K562 (cell line): ENCODE results near the gene ZSCAN2. TPM values are rescaled to one million over a fixed set of nuclear protein-coding genes. Genes with fewer than 3 reads are reported as not detected.
A peak's percentile ranks its signal among the peaks of the same experiment; 100 is the strongest.

Source experiments
- ASH1L ChIP-seq: fragments of 450-650 bp; IDR thresholded peaks from 2 replicates; pipeline ENCODE4 v1.6.1; 2018; ENCODE audit warnings: borderline replicate concordance, mild to moderate bottlenecking, low read depth; ENCODE audit not compliant: partially characterized antibody
- CAMTA2 ChIP-seq: fragments of 250-450 bp; sonication (Bioruptor Pico); conservative IDR thresholded peaks from 2 replicates; pipeline ENCODE4 v1.5.1; 2022
- DNMT1 ChIP-seq: fragments of 450-650 bp; IDR thresholded peaks from 2 replicates; pipeline ENCODE4 v1.6.1; 2016; ENCODE audit warnings: antibody characterized with exemption, mild to moderate bottlenecking
- HCFC1 ChIP-seq: IDR thresholded peaks from 2 replicates; pipeline ENCODE4 v1.6.1; 2012; ENCODE audit warnings: low read depth, low read length, improper control_type of control experiment
- ILK ChIP-seq: fragments of 450-650 bp; IDR thresholded peaks from 2 replicates; pipeline ENCODE4 v1.6.1; 2016; ENCODE audit warnings: missing genetic modification characterization, low read depth, mild to moderate bottlenecking, missing compliant biosample characterization, moderate library complexity, borderline replicate concordance
- JUNB ChIP-seq: fragments of 450-650 bp; formaldehyde crosslinking; conservative IDR thresholded peaks from 2 replicates; pipeline ENCODE4 v1.4.0; 2020; ENCODE audit warnings: mild to moderate bottlenecking
- JUND ChIP-seq, 2 experiments: IDR thresholded peaks; 2 replicates in 1 of 2; 3 replicates in 1 of 2; pipeline ENCODE4 v1.6.1; 2011; ENCODE audit warnings: borderline replicate concordance in 2 of 2, low read depth in 2 of 2, low read length in 2 of 2, improper control_type of control experiment in 1 of 2, missing biosample characterization in 1 of 2, missing genetic modification characterization in 1 of 2, missing genetic modification reagents in 1 of 2
- KDM2B ChIP-seq: fragments of 250-450 bp; sonication (Bioruptor Pico); IDR thresholded peaks from 2 replicates; pipeline ENCODE4 v1.8.0; 2021; ENCODE audit warnings: mild to moderate bottlenecking, moderate library complexity
- KDM4B ChIP-seq, 2 experiments: fragments of 450-650 bp in 1 of 2; sonication (generic) in 1 of 2; IDR thresholded peaks; 2 replicates each; pipeline ENCODE4 v1.6.1; 2016 to 2017; ENCODE audit warnings: borderline replicate concordance in 2 of 2, antibody characterized with exemption in 1 of 2, low read depth in 1 of 2, mild to moderate bottlenecking in 1 of 2
- KDM5B ChIP-seq: fragments of 200-600 bp; sonication (generic); IDR thresholded peaks from 2 replicates; pipeline ENCODE4 v1.6.1; 2012; ENCODE audit warnings: low read depth, mild to moderate bottlenecking, moderate library complexity, low read length, control low read depth, inconsistent platforms; ENCODE audit not compliant: insufficient replicate concordance
- L3MBTL2 ChIP-seq: fragments of 450-650 bp; IDR thresholded peaks from 2 replicates; pipeline ENCODE4 v1.6.1; 2016; ENCODE audit warnings: mild to moderate bottlenecking, moderate library complexity
- MLX ChIP-seq, 2 experiments: fragments of 450-650 bp in 1 of 2; sonication (generic) in 1 of 2; formaldehyde crosslinking; conservative IDR thresholded peaks; 2 replicates each; pipeline versions ENCODE4 v1.4.0 to v1.8.1; 2020 to 2022; ENCODE audit warnings: mild to moderate bottlenecking in 1 of 2, missing genetic modification reagents in 1 of 2
- MTF1 ChIP-seq: fragments of 250-450 bp; sonication (Bioruptor Pico); IDR thresholded peaks from 2 replicates; pipeline ENCODE4 v1.9.0; 2021; ENCODE audit warnings: moderate library complexity, mild to moderate bottlenecking, inconsistent platforms, borderline replicate concordance
- PHB2 ChIP-seq: fragments of 450-650 bp; IDR thresholded peaks from 2 replicates; pipeline ENCODE4 v1.6.1; 2017; ENCODE audit warnings: low read depth
- POLR2B ChIP-seq: fragments of 450-650 bp; IDR thresholded peaks from 2 replicates; pipeline ENCODE4 v1.6.1; 2018; ENCODE audit warnings: low read depth; ENCODE audit not compliant: partially characterized antibody
- RREB1 ChIP-seq: fragments of 250-450 bp; sonication (Bioruptor Pico); IDR thresholded peaks from 2 replicates; pipeline ENCODE4 v1.4.0; 2020
- SMARCB1 ChIP-seq: IDR thresholded peaks from 2 replicates; pipeline ENCODE4 v1.6.1; 2011; ENCODE audit warnings: improper control_type of control experiment, low read depth; ENCODE audit not compliant: insufficient read length
- SMARCE1 ChIP-seq: fragments of 450-650 bp; IDR thresholded peaks from 2 replicates; pipeline ENCODE4 v1.7.1; 2016; ENCODE audit warnings: mild to moderate bottlenecking
- SMC3 ChIP-seq: conservative IDR thresholded peaks from 2 replicates; pipeline ENCODE4 v1.6.1; 2011; ENCODE audit warnings: low read depth, low read length, improper control_type of control experiment; ENCODE audit not compliant: insufficient read depth
- SRSF1 ChIP-seq: fragments of 200-400 bp; formaldehyde crosslinking; IDR thresholded peaks from 2 replicates; pipeline ENCODE4 v1.6.1; 2017; ENCODE audit warnings: mild to moderate bottlenecking, low read depth, low read length, moderate library complexity
- TSC22D4 ChIP-seq: fragments of 450-650 bp; IDR thresholded peaks from 2 replicates; pipeline ENCODE4 v1.6.1; 2016; ENCODE audit warnings: missing genetic modification characterization, missing biosample characterization, control low read depth
- ZNF778 ChIP-seq: fragments of 450-650 bp; formaldehyde crosslinking; IDR thresholded peaks from 2 replicates; pipeline ENCODE4 v1.4.0; 2020; ENCODE audit warnings: mild to moderate bottlenecking, moderate library complexity
- polyA plus RNA-seq, 8 experiments: library from polyadenylated mRNA; depleted of rRNA in 4 of 8; stranded (reverse) in 5 of 8; unstranded in 3 of 8; fragments of >200 nt; fragmentation: Nextera tagmentation in 2 of 8; fragmentation: Illumina TruSeq in 1 of 8; extraction: Ambion mirVana in 2 of 8; extraction: Trizol in 1 of 8; gene quantifications; 2 replicates each; pipeline versions ENCODE4 v1.2.1 to v1.2.3, GENCODE V29; 2011 to 2014; ENCODE audit warnings: inconsistent platforms in 1 of 8, missing spikeins in 1 of 8
- total RNA-seq, 7 experiments: library from RNA; depleted of rRNA in 6 of 7; stranded (reverse); fragments of >200 nt in 6 of 7; fragmentation: Illumina TruSeq in 2 of 7; extraction: Trizol in 2 of 7; gene quantifications; 2 replicates each; pipeline versions ENCODE4 v1.2.1 to v1.2.3, GENCODE V29; 2011 to 2021; ENCODE audit warnings: low replicate concordance in 1 of 7

Gene ZSCAN2
- total and polyA plus RNA-seq, 9 of the 15 experiments (the other 6 are each of a cell fraction or from before 2014, with no cell fraction given), result 1.7 to 14.2 (median 6.6) TPM

DNA sequence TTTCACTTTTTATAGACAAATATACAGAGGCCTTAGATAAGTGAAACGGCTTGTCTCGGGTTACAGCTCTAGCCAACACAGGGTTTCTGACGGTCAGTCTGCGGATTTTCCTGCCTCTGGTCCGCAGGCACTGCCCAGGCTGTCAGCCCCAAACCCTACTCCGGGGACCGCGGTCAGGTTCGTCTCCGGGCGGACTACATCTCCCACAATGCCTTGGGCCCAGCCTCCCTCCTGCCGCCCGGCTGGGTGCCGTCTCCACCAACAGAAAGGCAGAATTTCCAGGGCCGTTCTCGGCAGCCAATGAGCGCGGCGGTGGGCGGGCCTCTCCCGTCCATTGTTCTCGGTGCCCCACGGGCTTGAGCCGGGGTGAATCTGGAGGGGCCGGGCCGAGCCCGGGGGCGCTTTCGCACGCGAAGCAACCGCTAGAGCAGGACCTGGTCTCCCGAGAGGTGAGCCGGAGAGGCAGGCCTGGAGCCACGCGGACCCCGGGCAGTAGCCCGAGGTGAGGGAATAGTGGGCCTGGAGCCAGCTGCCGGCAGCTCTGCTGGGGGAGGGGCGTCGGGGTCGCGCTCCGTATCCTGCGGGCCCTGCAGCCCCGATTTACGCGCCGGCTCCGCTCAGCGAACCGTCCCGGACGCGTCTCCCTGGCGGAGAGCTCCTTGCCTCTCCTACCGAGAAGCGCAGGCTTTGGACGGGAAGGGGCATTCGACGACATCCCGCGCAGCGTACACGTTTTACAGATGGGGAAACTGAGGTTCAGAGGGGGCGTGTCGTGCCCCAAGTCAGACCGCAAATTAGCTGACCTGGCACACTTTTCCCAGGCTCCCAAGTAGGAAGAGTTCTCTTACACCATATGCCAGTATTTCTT lies at the start of gene ZSCAN2 (continued):
- TF ChIP-seq SMARCB1 (no peak), JUNB (CRISPR knock-in tag) (no peak), PHB2 (no peak), ZNF778 (CRISPR knock-in tag) (no peak), KDM5B (no peak), L3MBTL2 (peak; percentile 3), SMARCE1 (no peak), TSC22D4 (no peak), POLR2B (no peak), MLX (CRISPR knock-in tag; conservative IDR thresholded peaks at IDR 0.05) (no peak), KDM4B (IDR thresholded peaks at IDR 0.05; ENCODE audit: borderline replicate concordance in 2 of 2, low read depth in 1 of 2) (no peak), SMC3 (no peak), JUND (IDR thresholded peaks at IDR 0.05; ENCODE audit: borderline replicate concordance, low read depth, low read length) (no peak), JUND (tag; IDR thresholded peaks at IDR 0.05; ENCODE audit: borderline replicate concordance, low read depth, low read length) (no peak), RREB1 (no peak), MTF1 (no peak), HCFC1 (peak; percentile 91), KDM2B (CRISPR knock-in tag) (no peak), ILK (tag) (no peak), DNMT1 (no peak), CAMTA2 (no peak), ASH1L (peak; percentile 64), SRSF1 (no peak)
